ENCODE results near the gene PPFIBP2. TPM values are rescaled to one million over a fixed set of nuclear protein-coding genes. Genes with fewer than 3 reads are reported as not detected.

Gene PPFIBP2
- total and polyA plus RNA-seq, 2 of the 13 experiments (the other 11 are each of a cell fraction or from before 2014, with no cell fraction given): 15.0 to 52.5 TPM

DNA sequence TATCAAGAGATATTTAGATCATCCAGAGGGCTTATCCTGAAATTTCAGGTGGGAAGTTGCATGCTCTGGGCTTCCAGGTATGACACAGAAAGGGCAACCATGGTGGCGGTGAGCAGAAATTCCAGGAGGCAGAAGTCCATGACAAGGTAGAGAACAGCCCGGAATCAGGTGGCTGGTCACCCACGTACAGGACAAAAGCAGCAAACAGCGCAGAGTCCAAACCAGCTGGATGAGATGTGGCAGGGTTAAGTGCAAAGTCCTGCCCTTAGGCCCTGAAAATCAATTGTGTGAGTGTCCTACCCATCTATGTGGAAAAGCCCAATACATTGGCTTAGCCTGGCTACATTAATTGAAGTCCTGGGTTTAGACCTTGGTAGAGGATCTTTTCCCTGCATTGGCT lies 11.6 kb downstream of the PPFIBP2 start (continued):
- TF ChIP-seq NFYB (CRISPR knock-in tag; IDR thresholded peaks at IDR 0.05): no peak
- no peak for TF ChIP-seq JUNB (CRISPR knock-in tag; IDR thresholded peaks at IDR 0.05; ENCODE audit: borderline replicate concordance)
- TF ChIP-seq PCBP1 (IDR thresholded peaks at IDR 0.05; ENCODE audit: borderline replicate concordance, low read depth, low read length): no peak
- no peak for TF ChIP-seq CENPX (CRISPR knock-in tag; IDR thresholded peaks at IDR 0.05)
- 0 out of 2 replicates have a peak, but pooled peaks have one; percentile 32 for TF ChIP-seq ZNF543 (CRISPR knock-in tag; IDR thresholded peaks at IDR 0.05)
- peak; percentile 36; the same call in 1 of the 2 replicates for TF ChIP-seq ZSCAN25 (CRISPR knock-in tag; IDR thresholded peaks at IDR 0.05)
- TF ChIP-seq DPF2 (CRISPR knock-in tag; IDR thresholded peaks at IDR 0.05; ENCODE audit: borderline replicate concordance, low read depth): peak; percentile 55; the same call in 1 of the 2 replicates
- TF ChIP-seq CSRNP1 (CRISPR knock-in tag; IDR thresholded peaks at IDR 0.05): no peak
- TF ChIP-seq PAWR (CRISPR knock-in tag; IDR thresholded peaks at IDR 0.05; ENCODE audit: borderline replicate concordance): no peak
- no peak for TF ChIP-seq ZNF296 (CRISPR knock-in tag; conservative IDR thresholded peaks at IDR 0.05)
- TF ChIP-seq ZNF724P (CRISPR knock-in tag; IDR thresholded peaks at IDR 0.05; ENCODE audit: borderline replicate concordance): no peak
- TF ChIP-seq, protein P1, sequence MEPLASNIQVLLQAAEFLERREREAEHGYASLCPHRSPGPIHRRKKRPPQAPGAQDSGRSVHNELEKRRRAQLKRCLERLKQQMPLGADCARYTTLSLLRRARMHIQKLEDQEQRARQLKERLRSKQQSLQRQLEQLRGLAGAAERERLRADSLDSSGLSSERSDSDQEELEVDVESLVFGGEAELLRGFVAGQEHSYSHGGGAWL (CRISPR knock-in tag; IDR thresholded peaks at IDR 0.05): no peak
- no peak for TF ChIP-seq STAG1 (CRISPR knock-in tag; IDR thresholded peaks at IDR 0.05)
- TF ChIP-seq, protein P2, sequence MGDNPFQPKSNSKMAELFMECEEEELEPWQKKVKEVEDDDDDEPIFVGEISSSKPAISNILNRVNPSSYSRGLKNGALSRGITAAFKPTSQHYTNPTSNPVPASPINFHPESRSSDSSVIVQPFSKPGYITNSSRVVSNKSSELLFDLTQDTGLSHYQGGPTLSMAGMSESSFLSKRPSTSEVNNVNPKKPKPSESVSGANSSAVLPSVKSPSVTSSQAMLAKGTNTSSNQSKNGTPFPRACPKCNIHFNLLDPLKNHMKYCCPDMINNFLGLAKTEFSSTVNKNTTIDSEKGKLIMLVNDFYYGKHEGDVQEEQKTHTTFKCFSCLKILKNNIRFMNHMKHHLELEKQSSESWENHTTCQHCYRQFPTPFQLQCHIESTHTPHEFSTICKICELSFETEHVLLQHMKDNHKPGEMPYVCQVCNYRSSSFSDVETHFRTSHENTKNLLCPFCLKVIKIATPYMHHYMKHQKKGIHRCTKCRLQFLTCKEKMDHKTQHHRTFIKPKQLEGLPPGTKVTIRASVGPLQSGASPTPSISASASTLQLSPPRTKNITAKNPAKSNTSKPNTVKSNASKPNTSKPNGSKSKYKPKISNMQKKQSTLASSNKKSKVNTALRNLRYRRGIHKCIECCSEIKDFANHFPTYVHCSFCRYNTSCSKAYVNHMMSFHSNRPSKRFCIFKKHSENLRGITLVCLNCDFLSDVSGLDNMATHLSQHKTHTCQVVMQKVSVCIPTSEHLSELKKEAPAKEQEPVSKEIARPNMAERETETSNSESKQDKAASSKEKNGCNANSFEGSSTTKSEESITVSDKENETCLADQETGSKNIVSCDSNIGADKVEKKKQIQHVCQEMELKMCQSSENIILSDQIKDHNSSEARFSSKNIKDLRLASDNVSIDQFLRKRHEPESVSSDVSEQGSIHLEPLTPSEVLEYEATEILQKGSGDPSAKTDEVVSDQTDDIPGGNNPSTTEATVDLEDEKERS (CRISPR knock-in tag; IDR thresholded peaks at IDR 0.05): 0 out of 2 replicates have a peak, but pooled peaks have one; percentile 68
- TF ChIP-seq, protein P3, sequence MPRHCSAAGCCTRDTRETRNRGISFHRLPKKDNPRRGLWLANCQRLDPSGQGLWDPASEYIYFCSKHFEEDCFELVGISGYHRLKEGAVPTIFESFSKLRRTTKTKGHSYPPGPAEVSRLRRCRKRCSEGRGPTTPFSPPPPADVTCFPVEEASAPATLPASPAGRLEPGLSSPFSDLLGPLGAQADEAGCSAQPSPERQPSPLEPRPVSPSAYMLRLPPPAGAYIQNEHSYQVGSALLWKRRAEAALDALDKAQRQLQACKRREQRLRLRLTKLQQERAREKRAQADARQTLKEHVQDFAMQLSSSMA (CRISPR knock-in tag; IDR thresholded peaks at IDR 0.05): no peak
- TF ChIP-seq SSRP1 (CRISPR knock-in tag; IDR thresholded peaks at IDR 0.05): no peak
